ENCODE data around the gene JPH3. TPM values are rescaled to one million over a fixed set of nuclear protein-coding genes. Genes with fewer than 3 reads are reported as not detected.

The JPH3 gene
- total and polyA plus RNA-seq, 4 experiments from 2014 or later, result 0.09 TPM; not detected in 3

DNA sequence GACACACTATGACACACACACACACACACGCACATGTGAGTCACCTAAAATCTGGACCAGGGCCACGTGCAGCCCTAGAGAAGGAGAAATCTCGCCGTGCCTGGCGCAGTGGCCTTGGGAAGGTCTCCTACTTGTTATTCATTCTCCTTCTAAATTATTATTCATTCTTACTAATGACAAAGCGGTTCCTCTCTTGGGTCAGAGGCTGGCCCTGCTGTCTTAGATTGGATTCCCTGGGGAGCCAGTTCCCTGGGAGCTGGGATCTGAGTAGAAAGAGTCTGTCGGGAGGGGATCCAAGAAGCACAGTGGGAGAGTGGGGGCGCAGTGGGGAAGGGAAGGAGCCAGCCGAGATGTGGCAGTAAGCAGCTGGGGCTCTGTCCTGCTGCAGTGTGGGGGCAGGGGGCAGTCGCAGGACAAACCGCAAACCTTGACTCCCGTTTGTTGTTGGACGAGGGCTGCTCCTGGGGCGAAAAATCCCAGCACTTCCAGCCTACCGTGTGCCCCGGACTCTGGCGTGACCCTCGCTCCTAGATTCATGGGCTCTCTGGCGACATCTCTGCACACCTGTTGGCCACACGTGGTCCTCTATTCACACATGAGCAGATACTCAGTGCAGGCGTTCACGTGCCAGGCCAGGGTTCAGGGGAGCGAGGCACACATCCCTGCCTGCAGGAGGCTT is 18.7 kb upstream of the JPH3 start:
- H3K9me3 ChIP-seq (ENCODE audit: control insufficient read depth in 1 of 2, low read length in 2 of 2), result no peaks in the 10 kb centered on the region
- H3K27ac Mint-ChIP-seq, result no peak overlapping the region
- no peak for DNase-seq
- no peaks in the 10 kb centered on the region for H3K4me1 Mint-ChIP-seq
- H3K36me3 Mint-ChIP-seq, result no peaks in the 10 kb centered on the region
- peaks cover 19 to 40% of the 10 kb centered on the region in 2 donors for H3K27me3 Mint-ChIP-seq
- no peaks in the 10 kb centered on the region for H3K27me3 ChIP-seq (ENCODE audit: insufficient read depth, low read length)
- H3K27ac ChIP-seq (ENCODE audit: low read depth, low read length), result no peak overlapping the region
- H3K4me3 ChIP-seq (ENCODE audit: low read length in 2 of 2), result no peak overlapping the region
- no peaks in the 10 kb centered on the region for H3K36me3 ChIP-seq (ENCODE audit: insufficient read depth, low read length)
- H3K9me3 Mint-ChIP-seq, result no peaks in the 10 kb centered on the region
- CTCF ChIA-PET (ENCODE audit: partially characterized antibody), result no interaction called here
- intact Hi-C loops (cut with micrococcal nuclease), result no loop called here
- H3K4me3 Mint-ChIP-seq, result no peak overlapping the region
- POLR2A ChIA-PET (ENCODE audit: partially characterized antibody), result interaction anchor here (0.6 kb wide), 1 partner anchor 148 kb away, joined by 5 read pairs; no protein-coding TSS in a partner anchor
- no peaks in the 10 kb centered on the region for H3K4me1 ChIP-seq (ENCODE audit: insufficient read depth, low read length)

- POLR2A ChIA-PET (ENCODE audit: partially characterized antibody), result interaction anchor here (0.6 kb wide), 1 partner anchor 147 kb away, joined by 5 read pairs; no protein-coding TSS in a partner anchor
- CTCF ChIA-PET (ENCODE audit: partially characterized antibody), result no interaction called here
- Mint-ChIP-seq H3K9me3 (no peaks in the 10 kb centered on the region), H3K4me1 (no peaks in the 10 kb centered on the region), H3K36me3 (no peaks in the 10 kb centered on the region), H3K27me3 (peaks cover 22 to 36% of the 10 kb centered on the region in 2 donors), H3K27ac (no peak overlapping the region), H3K4me3 (no peak overlapping the region)
- intact Hi-C loops (cut with micrococcal nuclease), result no loop called here
- Histone ChIP-seq H3K4me3 (ENCODE audit: low read length in 2 of 2) (no peak overlapping the region), H3K27ac (ENCODE audit: low read depth, low read length) (no peak overlapping the region), H3K27me3 (ENCODE audit: insufficient read depth, low read length) (no peaks in the 10 kb centered on the region), H3K9me3 (ENCODE audit: control insufficient read depth in 1 of 2, low read length in 2 of 2) (no peaks in the 10 kb centered on the region), H3K4me1 (ENCODE audit: insufficient read depth, low read length) (no peaks in the 10 kb centered on the region), H3K36me3 (ENCODE audit: insufficient read depth, low read length) (no peaks in the 10 kb centered on the region)
- no peak for DNase-seq
Measured at GRCh38 chr16:87584271-87584670, 18.0 kb upstream of the JPH3 start.

DNA sequence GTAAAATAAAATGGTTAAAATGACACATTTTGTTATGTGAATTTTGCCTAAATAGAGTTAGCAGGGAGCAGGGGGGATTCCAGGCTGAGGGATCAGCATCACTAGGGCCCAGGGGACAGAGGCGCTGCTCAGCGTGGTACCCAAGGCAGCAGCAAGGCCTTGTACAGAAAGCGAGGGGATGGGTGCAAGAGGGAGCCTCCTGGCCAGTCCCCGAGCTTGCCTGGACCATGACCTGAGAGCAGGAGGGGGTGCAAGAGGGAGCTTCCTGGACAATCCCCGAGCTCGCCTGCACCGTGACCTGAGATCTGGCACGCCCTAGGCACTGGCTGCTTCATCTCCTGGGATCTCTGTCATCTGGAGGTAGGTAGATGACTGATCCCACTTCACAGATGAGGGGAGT is 17.3 kb upstream of the JPH3 start:
- Mint-ChIP-seq H3K9me3 (no peaks in the 10 kb centered on the region), H3K27me3 (peaks cover 22 to 33% of the 10 kb centered on the region in 2 donors), H3K4me1 (no peaks in the 10 kb centered on the region), H3K27ac (no peak overlapping the region), H3K4me3 (no peak overlapping the region), H3K36me3 (no peaks in the 10 kb centered on the region)
- POLR2A ChIA-PET (ENCODE audit: partially characterized antibody), result no interaction called here
- CTCF ChIA-PET (ENCODE audit: partially characterized antibody), result no interaction called here
- Histone ChIP-seq H3K36me3 (ENCODE audit: insufficient read depth, low read length) (no peaks in the 10 kb centered on the region), H3K27me3 (ENCODE audit: insufficient read depth, low read length) (no peaks in the 10 kb centered on the region), H3K27ac (ENCODE audit: low read depth, low read length) (no peak overlapping the region), H3K4me1 (ENCODE audit: insufficient read depth, low read length) (no peaks in the 10 kb centered on the region), H3K9me3 (ENCODE audit: control insufficient read depth in 1 of 2, low read length in 2 of 2) (no peaks in the 10 kb centered on the region), H3K4me3 (ENCODE audit: low read length in 2 of 2) (no peak overlapping the region)
- no peak for DNase-seq
- intact Hi-C loops (cut with micrococcal nuclease), result no loop called here

DNA sequence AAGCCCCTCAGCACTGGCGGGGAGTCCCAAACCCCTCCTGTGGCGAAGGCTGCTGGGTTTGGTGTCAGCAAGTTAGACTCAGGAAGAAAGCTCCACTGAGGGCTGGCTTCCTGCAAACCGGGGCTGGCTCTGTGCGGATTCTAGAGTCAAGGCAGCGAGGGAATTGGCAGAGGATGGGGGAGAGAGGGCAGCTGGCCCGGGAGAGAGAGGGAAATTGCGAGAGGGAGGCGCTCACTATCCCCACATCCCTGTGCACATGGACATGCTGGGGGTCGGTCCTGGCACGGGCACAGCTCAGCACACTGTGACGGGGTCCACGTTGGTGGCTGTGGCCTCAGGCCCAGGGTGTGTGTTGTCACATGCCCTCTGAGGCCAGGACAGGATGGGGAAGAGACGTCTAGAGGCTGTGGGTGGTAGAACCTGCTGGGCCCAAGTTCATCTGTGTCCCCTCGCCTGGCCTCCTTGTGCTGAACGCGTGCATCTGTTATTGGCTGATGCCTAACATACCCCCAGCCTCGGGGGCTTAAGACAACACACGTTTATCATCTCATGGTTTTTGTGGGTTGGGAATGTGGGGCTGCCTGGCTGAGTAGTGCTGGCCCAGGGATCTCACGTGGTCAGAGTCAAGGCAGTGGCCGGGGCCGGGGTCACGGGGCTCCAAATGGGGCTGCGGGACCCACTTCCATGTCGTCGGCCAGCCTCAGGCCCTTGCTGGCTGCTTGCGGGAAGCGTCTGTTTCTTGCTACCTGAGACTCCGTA is 16.7 kb upstream of the JPH3 start:
- Histone ChIP-seq H3K27ac (ENCODE audit: low read depth, low read length) (no peak overlapping the region), H3K4me3 (ENCODE audit: low read length in 2 of 2) (no peak overlapping the region), H3K27me3 (ENCODE audit: insufficient read depth, low read length) (no peaks in the 10 kb centered on the region), H3K36me3 (ENCODE audit: insufficient read depth, low read length) (no peaks in the 10 kb centered on the region), H3K4me1 (ENCODE audit: insufficient read depth, low read length) (no peaks in the 10 kb centered on the region), H3K9me3 (ENCODE audit: control insufficient read depth in 1 of 2, low read length in 2 of 2) (no peaks in the 10 kb centered on the region)
- Mint-ChIP-seq H3K27me3 (peaks cover 22 to 38% of the 10 kb centered on the region in 2 donors), H3K27ac (no peak overlapping the region), H3K36me3 (no peaks in the 10 kb centered on the region), H3K9me3 (no peaks in the 10 kb centered on the region), H3K4me1 (no peaks in the 10 kb centered on the region), H3K4me3 (no peak overlapping the region)
- ChIA-PET CTCF (ENCODE audit: partially characterized antibody) (interaction anchor here (1.1 kb wide), 1 partner anchor 262 kb away, joined by 3 read pairs; no protein-coding TSS in a partner anchor), POLR2A (ENCODE audit: partially characterized antibody) (no interaction called here)
- intact Hi-C loops (cut with micrococcal nuclease), result no loop called here
- no peak for DNase-seq

GRCh38 chr16:87586201-87586782 is 16.0 kb upstream of the JPH3 start:
- ChIA-PET POLR2A (ENCODE audit: partially characterized antibody) (no interaction called here), CTCF (ENCODE audit: partially characterized antibody) (interaction anchor here (1.1 kb wide), 1 partner anchor 262 kb away, joined by 3 read pairs; no protein-coding TSS in a partner anchor)
- no peaks in the 10 kb centered on the region for H3K27me3 ChIP-seq (ENCODE audit: insufficient read depth, low read length)
- H3K4me3 Mint-ChIP-seq, result no peak overlapping the region
- H3K9me3 Mint-ChIP-seq, result no peaks in the 10 kb centered on the region
- H3K27ac Mint-ChIP-seq, result no peak overlapping the region
- no peaks in the 10 kb centered on the region for H3K4me1 Mint-ChIP-seq
- no peaks in the 10 kb centered on the region for H3K36me3 Mint-ChIP-seq
- peaks cover 20 to 41% of the 10 kb centered on the region in 2 donors for H3K27me3 Mint-ChIP-seq
- no peaks in the 10 kb centered on the region for H3K4me1 ChIP-seq (ENCODE audit: insufficient read depth, low read length)
- no peaks in the 10 kb centered on the region for H3K36me3 ChIP-seq (ENCODE audit: insufficient read depth, low read length)
- intact Hi-C loops (cut with micrococcal nuclease), result no loop called here
- DNase-seq, result no peak
- no peaks in the 10 kb centered on the region for H3K9me3 ChIP-seq (ENCODE audit: control insufficient read depth in 1 of 2, low read length in 2 of 2)
- no peak overlapping the region for H3K27ac ChIP-seq (ENCODE audit: low read depth, low read length)
- H3K4me3 ChIP-seq (ENCODE audit: low read length in 2 of 2), result no peak overlapping the region

- Mint-ChIP-seq H3K27ac (no peak overlapping the region), H3K27me3 (peaks cover 16 to 40% of the 10 kb centered on the region in 2 donors), H3K4me1 (no peaks in the 10 kb centered on the region), H3K4me3 (no peak overlapping the region), H3K9me3 (no peaks in the 10 kb centered on the region), H3K36me3 (no peaks in the 10 kb centered on the region)
- no peak for DNase-seq
- Histone ChIP-seq H3K27me3 (ENCODE audit: insufficient read depth, low read length) (no peaks in the 10 kb centered on the region), H3K36me3 (ENCODE audit: insufficient read depth, low read length) (no peaks in the 10 kb centered on the region), H3K9me3 (ENCODE audit: control insufficient read depth in 1 of 2, low read length in 2 of 2) (no peaks in the 10 kb centered on the region), H3K4me3 (ENCODE audit: low read length in 2 of 2) (no peak overlapping the region), H3K4me1 (ENCODE audit: insufficient read depth, low read length) (no peaks in the 10 kb centered on the region), H3K27ac (ENCODE audit: low read depth, low read length) (no peak overlapping the region)
- intact Hi-C loops (cut with micrococcal nuclease), result no loop called here
- POLR2A ChIA-PET (ENCODE audit: partially characterized antibody), result no interaction called here
- CTCF ChIA-PET (ENCODE audit: partially characterized antibody), result no interaction called here
Measured at GRCh38 chr16:87587636-87588035, 14.7 kb upstream of the JPH3 start.

DNA sequence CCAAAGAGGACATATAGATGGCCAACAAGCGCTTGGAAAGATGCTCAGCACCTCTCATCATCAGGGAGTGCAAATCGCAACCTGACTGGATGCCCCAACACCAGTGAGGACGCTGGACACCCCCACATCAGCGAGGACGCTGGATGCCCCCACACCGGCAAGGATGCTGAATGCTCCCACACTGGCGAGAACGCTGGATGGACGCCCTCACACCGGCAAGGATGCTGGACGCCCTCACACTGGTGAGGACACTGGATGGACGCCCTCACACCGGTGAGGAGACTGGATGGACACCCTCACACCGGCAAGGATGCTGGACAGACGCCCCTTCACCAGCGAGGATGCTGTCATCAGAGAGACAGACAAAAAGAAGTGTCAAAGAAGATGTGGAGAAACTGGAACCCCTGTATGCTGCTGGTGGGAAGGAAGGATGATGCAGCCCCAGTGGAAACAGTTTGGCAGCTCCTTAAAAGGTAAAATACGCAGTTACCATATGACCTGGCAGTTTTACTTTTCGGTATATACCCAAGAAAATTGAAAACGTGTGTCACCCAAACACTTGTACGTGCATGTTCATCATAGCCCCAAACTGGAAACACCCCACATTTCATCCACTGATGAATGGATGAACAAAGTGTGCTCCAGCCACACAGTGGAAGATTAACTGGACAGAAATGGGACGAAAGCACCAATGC is 10.1 kb upstream of the JPH3 start:
- Histone ChIP-seq H3K36me3 (ENCODE audit: insufficient read depth, low read length) (no peaks in the 10 kb centered on the region), H3K4me1 (ENCODE audit: insufficient read depth, low read length) (no peaks in the 10 kb centered on the region), H3K4me3 (ENCODE audit: low read length in 2 of 2) (no peak overlapping the region), H3K27ac (ENCODE audit: low read depth, low read length) (no peak overlapping the region), H3K27me3 (ENCODE audit: insufficient read depth, low read length) (no peaks in the 10 kb centered on the region), H3K9me3 (ENCODE audit: control insufficient read depth in 1 of 2, low read length in 2 of 2) (no peaks in the 10 kb centered on the region)
- H3K36me3 Mint-ChIP-seq, result no peaks in the 10 kb centered on the region
- POLR2A ChIA-PET (ENCODE audit: partially characterized antibody), result no interaction called here
- no peak overlapping the region for H3K27ac Mint-ChIP-seq
- H3K27me3 Mint-ChIP-seq, result peaks cover 17 to 31% of the 10 kb centered on the region in 2 donors
- intact Hi-C loops (cut with micrococcal nuclease), result no loop called here
- H3K4me3 Mint-ChIP-seq, result no peak overlapping the region
- no peak for DNase-seq
- CTCF ChIA-PET (ENCODE audit: partially characterized antibody), result no interaction called here
- peaks cover 0 to 3% (median 0%) of the 10 kb centered on the region in 8 donors for H3K9me3 Mint-ChIP-seq
- H3K4me1 Mint-ChIP-seq, result no peaks in the 10 kb centered on the region
